H1 (cell line): Measurements from ENCODE around the gene UBE4A. TPM values are rescaled to one million over a fixed set of nuclear protein-coding genes. Genes with fewer than 3 reads are reported as not detected.
A peak's percentile ranks its signal among the peaks of the same experiment; 100 is the strongest.

ENCODE experiments used
- CTCF ChIA-PET: fragments of 300-600 bp; sonication (Branson Sonifier 250); formaldehyde crosslinking; loops from one replicate; lab custom pipeline; 2021; ENCODE audit not compliant: partially characterized antibody; lab: Charles Lee
- POLR2A ChIA-PET: fragments of 300-600 bp; sonication (Branson Sonifier 250); formaldehyde crosslinking; loops from one replicate; lab custom pipeline; 2021; ENCODE audit warnings: inconsistent platforms; ENCODE audit not compliant: partially characterized antibody; lab: Charles Lee
- DNase-seq, 2 experiments: peaks; one replicate each; pipeline versions ENCODE4 v3.0.0 to v3.0.0-alpha.2; 2010 to 2022; ENCODE audit warnings: low spot score in 2 of 2, low read depth in 1 of 2, mixed read lengths in 1 of 2
- FAIRE-seq: peaks from 2 replicates; lab custom pipeline; 2011; peaks lifted over from hg19 to GRCh38; lab: Jason Lieb, UNC
- H2AFZ ChIP-seq: 2 replicates; pipeline ENCODE4 v1.8.1; 2012; ENCODE audit warnings: low read length, inconsistent platforms
- H2AK5ac ChIP-seq: 2 replicates; pipeline ENCODE4 v1.6.1; 2013; ENCODE audit warnings: low read depth, low read length
- H2BK120ac ChIP-seq: replicated peaks from 2 replicates; pipeline ENCODE3; 2013; ENCODE audit warnings: low read depth, low read length, inconsistent platforms
- H2BK12ac ChIP-seq: 2 replicates; pipeline ENCODE4 v1.6.1; 2013; ENCODE audit warnings: low read depth, low read length
- H2BK15ac ChIP-seq: 2 replicates; pipeline ENCODE4 v1.6.1; 2013; ENCODE audit warnings: low read length
- H2BK20ac ChIP-seq: 2 replicates; pipeline ENCODE4 v1.6.1; 2013; ENCODE audit warnings: low read length
- H2BK5ac ChIP-seq: 2 replicates; pipeline ENCODE4 v1.6.1; 2013; ENCODE audit warnings: low read depth, low read length
- H3K14ac ChIP-seq: 2 replicates; pipeline ENCODE4 v1.6.1; 2013; ENCODE audit warnings: inconsistent platforms; ENCODE audit not compliant: insufficient read length
- H3K18ac ChIP-seq: 2 replicates; pipeline ENCODE4 v1.6.1; 2013; ENCODE audit warnings: low read length; ENCODE audit errors: extremely low read depth
- H3K23ac ChIP-seq: 2 replicates; pipeline ENCODE4 v1.6.1; 2013; ENCODE audit warnings: inconsistent platforms; ENCODE audit not compliant: insufficient read length
- H3K23me2 ChIP-seq: 2 replicates; pipeline ENCODE4 v1.6.1; 2013; ENCODE audit warnings: low read depth, low read length
- H3K27ac ChIP-seq: 2 replicates; pipeline ENCODE4 v1.6.1; 2011; ENCODE audit warnings: low read depth, low read length, inconsistent platforms
- H3K27me3 ChIP-seq, 4 experiments: replicated peaks in 1 of 4; 1 replicate in 1 of 4; 2 replicates in 3 of 4; pipeline versions ENCODE4 v1.6.1 to v1.8.1; 2011 to 2013; ENCODE audit warnings: low read length in 3 of 4, mild to moderate bottlenecking in 3 of 4, inconsistent platforms in 2 of 4, mixed read lengths in 2 of 4, moderate library complexity in 1 of 4; ENCODE audit not compliant: control insufficient read depth in 3 of 4, insufficient read depth in 3 of 4; ENCODE audit errors: extremely low read depth in 1 of 4
- H3K36me3 ChIP-seq, 4 experiments: 2 replicates each; pipeline versions ENCODE4 v1.6.1 to v1.8.1; 2011 to 2013; ENCODE audit warnings: mild to moderate bottlenecking in 4 of 4, low read length in 3 of 4, moderate library complexity in 2 of 4, control low read depth in 1 of 4, inconsistent platforms in 1 of 4; ENCODE audit not compliant: insufficient read depth in 4 of 4, control insufficient read depth in 2 of 4
- H3K4ac ChIP-seq: replicated peaks from 2 replicates; pipeline ENCODE3; 2013; ENCODE audit warnings: low read length, low read depth, mixed read lengths, inconsistent platforms; ENCODE audit not compliant: insufficient read length
- H3K4me1 ChIP-seq, 4 experiments: replicated peaks in 1 of 4; 1 replicate in 1 of 4; 2 replicates in 3 of 4; pipeline versions ENCODE4 v1.6.1 to v1.8.1; 2011 to 2013; ENCODE audit warnings: low read length in 3 of 4, inconsistent platforms in 2 of 4, mixed read lengths in 1 of 4; ENCODE audit not compliant: insufficient read depth in 4 of 4, control insufficient read depth in 3 of 4
- H3K4me2 ChIP-seq, 2 experiments: 2 replicates each; pipeline versions ENCODE4 v1.6.1 to v1.8.1; 2011 to 2013; ENCODE audit warnings: low read depth in 2 of 2, low read length in 2 of 2, control low read depth in 1 of 2, inconsistent platforms in 1 of 2, mild to moderate bottlenecking in 1 of 2; ENCODE audit not compliant: insufficient read depth in 1 of 2
- H3K4me3 ChIP-seq, 4 experiments: fragments of 200-600, 300-600 bp in 1 of 4; sonication (generic), shearing (Covaris generic), sonication (Bioruptor Twin) in 1 of 4; 2 replicates each; pipeline versions ENCODE4 v1.5.1 to v1.8.1; 2011 to 2016; ENCODE audit warnings: low read length in 4 of 4, low read depth in 3 of 4, control low read depth in 2 of 4, inconsistent platforms in 2 of 4, mild to moderate bottlenecking in 2 of 4, mixed read lengths in 1 of 4, moderate library complexity in 1 of 4; ENCODE audit not compliant: insufficient read depth in 2 of 4; ENCODE audit errors: extremely low read depth in 1 of 4
- H3K56ac ChIP-seq: replicated peaks from 2 replicates; pipeline ENCODE3; 2013; ENCODE audit warnings: low read depth, mild to moderate bottlenecking, mixed read lengths, low read length, inconsistent platforms; ENCODE audit not compliant: insufficient read length
- H3K79me1 ChIP-seq: 2 replicates; pipeline ENCODE4 v1.6.1; 2013; ENCODE audit warnings: low read depth, low read length, control low read depth
- H3K79me2 ChIP-seq, 2 experiments: 2 replicates each; pipeline versions ENCODE4 v1.6.1 to v1.8.1; 2012 to 2013; ENCODE audit warnings: low read length in 2 of 2, mild to moderate bottlenecking in 2 of 2, inconsistent platforms in 1 of 2; ENCODE audit not compliant: insufficient read depth in 2 of 2, control insufficient read depth in 1 of 2
- H3K9ac ChIP-seq, 4 experiments: replicated peaks in 1 of 4; 1 replicate in 1 of 4; 2 replicates in 3 of 4; pipeline versions ENCODE4 v1.6.1 to v1.8.1; 2011 to 2013; ENCODE audit warnings: low read depth in 3 of 4, low read length in 3 of 4, control low read depth in 2 of 4, mild to moderate bottlenecking in 2 of 4, moderate library complexity in 2 of 4, inconsistent platforms in 1 of 4; ENCODE audit errors: extremely low read depth in 1 of 4
- H3K9me3 ChIP-seq, 2 experiments: 2 replicates each; pipeline versions ENCODE4 v1.6.1 to v1.8.1; 2012 to 2013; ENCODE audit warnings: mild to moderate bottlenecking in 2 of 2, moderate library complexity in 2 of 2, control low read depth in 1 of 2, inconsistent platforms in 1 of 2, low read depth in 1 of 2, low read length in 1 of 2, mixed read lengths in 1 of 2; ENCODE audit not compliant: insufficient read depth in 2 of 2
- H4K20me1 ChIP-seq, 2 experiments: replicated peaks in 1 of 2; 2 replicates each; pipeline versions ENCODE3 to v1.8.1; 2011 to 2013; ENCODE audit warnings: inconsistent platforms in 2 of 2, low read length in 2 of 2, mild to moderate bottlenecking in 1 of 2; ENCODE audit not compliant: insufficient read depth in 2 of 2, control insufficient read depth in 1 of 2
- H4K5ac ChIP-seq: 2 replicates; pipeline ENCODE4 v1.6.1; 2013; ENCODE audit warnings: low read length, low read depth, mixed read lengths, inconsistent platforms; ENCODE audit not compliant: insufficient read length
- H4K8ac ChIP-seq: 2 replicates; pipeline ENCODE4 v1.8.0; 2013; ENCODE audit warnings: mild to moderate bottlenecking, moderate library complexity, low read length, inconsistent platforms; ENCODE audit not compliant: insufficient read depth; ENCODE audit errors: extremely low read depth
- H4K91ac ChIP-seq: replicated peaks from 2 replicates; pipeline ENCODE3; 2013; ENCODE audit warnings: low read length, mixed read lengths, inconsistent platforms; ENCODE audit not compliant: insufficient read length
- BACH1 ChIP-seq: IDR thresholded peaks from 2 replicates; pipeline ENCODE4 v1.6.1; 2012; ENCODE audit warnings: low read length, improper control_type of control experiment
- HDAC6 ChIP-seq: IDR thresholded peaks from one replicate; pipeline ENCODE4 v1.7.1; 2012; ENCODE audit warnings: low read depth, mild to moderate bottlenecking, inconsistent platforms, low read length, moderate library complexity
- SIRT6 ChIP-seq: IDR thresholded peaks from one replicate; pipeline ENCODE4 v1.7.1; 2012; ENCODE audit warnings: low read length, inconsistent platforms
- SP4 ChIP-seq: IDR thresholded peaks from 2 replicates; pipeline ENCODE4 v1.6.1; 2012; ENCODE audit warnings: low read length, inconsistent platforms
- TEAD4 ChIP-seq: IDR thresholded peaks from 2 replicates; pipeline ENCODE4 v1.6.1; 2012; ENCODE audit warnings: low read depth, low read length, inconsistent platforms, mixed read lengths
- WGBS, 2 experiments: shearing (Covaris generic) in 1 of 2; methylation state at CpG; one replicate each; pipeline versions ENCODE4 v1.1.6 to v1.1.7; 2013 to 2015; ENCODE audit warnings: low lambda C conversion rate in 2 of 2, mixed read lengths in 2 of 2, inconsistent platforms in 1 of 2, low coverage in 1 of 2, missing lambda C conversion rate in 1 of 2; ENCODE audit not compliant: insufficient replicate concordance in 2 of 2, insufficient coverage in 1 of 2, insufficient read length in 1 of 2; ENCODE audit errors: extremely low coverage in 1 of 2, missing lambda C conversion rate in 1 of 2; 5-methylcytosine and 5-hydroxymethylcytosine counted together
- polyA plus RNA-seq, 7 experiments: library from polyadenylated mRNA; depleted of rRNA in 3 of 7; stranded (reverse) in 5 of 7; unstranded in 2 of 7; fragments of >200 nt in 5 of 7; fragments of 200-250 nt in 2 of 7; gene quantifications; 1 replicate in 5 of 7; 2 replicates in 1 of 7; 4 replicates in 1 of 7; pipeline versions ENCODE4 v1.2.1 to v1.2.3, GENCODE V29; 2011 to 2013; ENCODE audit warnings: missing spikeins in 2 of 7, mixed read lengths in 2 of 7
- total RNA-seq: library from RNA; stranded (reverse); fragmentation: NEBNext Ultra II Directional; extraction: Animal tissue kit (Norgen Biotek cat#: 25700); gene quantifications from 2 replicates; pipeline ENCODE4 v1.2.1, GENCODE V29; 2021

The UBE4A gene
- total and polyA plus RNA-seq, 2 of the 8 experiments (the other 6 are each of a cell fraction or from before 2014, with no cell fraction given) = 11.3 to 34.5 TPM

DNA sequence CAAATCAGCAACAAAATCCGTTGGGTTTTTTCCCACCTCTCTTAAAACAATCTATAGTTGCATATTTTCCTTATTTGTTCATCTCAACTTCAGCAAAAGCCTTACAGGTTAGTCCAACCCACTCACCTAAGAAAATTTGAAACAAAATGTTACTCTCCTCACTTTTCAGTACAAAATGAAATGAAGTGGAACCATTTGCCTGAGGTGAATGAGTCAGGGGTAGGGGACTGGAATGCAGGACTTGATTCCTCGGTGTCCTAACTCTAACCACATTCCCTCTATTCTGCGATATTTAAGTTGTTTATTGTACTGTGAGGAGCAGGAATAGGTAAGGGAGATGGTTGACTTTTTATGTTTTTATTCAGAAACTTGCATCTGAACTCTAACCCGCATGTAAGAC lies 58.4 kb downstream of the UBE4A start:
- Histone ChIP-seq H4K5ac (no peak overlapping the region), H3K27ac (no peak overlapping the region), H3K4me2 (no peak overlapping the region), H2BK20ac (no peak overlapping the region), H3K4ac (no peak overlapping the region), H2BK120ac (no peak overlapping the region), H2AFZ (peak overlapping the region; percentile 37; the same call in 1 of the 2 replicates), H3K9me3 (no peaks in the 10 kb centered on the region), H3K27me3 (no peaks in the 10 kb centered on the region), H2AK5ac (no peak overlapping the region), H3K4me1 (peaks cover 0 to 4% (median 2%) of the 10 kb centered on the region in 4 experiments; a peak in 3 of 7 replicates), H3K56ac (no peak overlapping the region), H3K9ac (no peak overlapping the region), H3K4me3 (no peak overlapping the region), H3K79me2 (no peaks in the 10 kb centered on the region), H4K91ac (no peak overlapping the region), H3K18ac (no peak overlapping the region), H3K36me3 (0 out of 8 replicates have a peak, but pooled peaks cover 0 to 2% (median 0%) of the 10 kb centered on the region in 4 experiments), H3K14ac (no peak overlapping the region), H4K8ac (no peak overlapping the region), H2BK12ac (no peak overlapping the region), H3K23ac (no peak overlapping the region), H2BK5ac (no peak overlapping the region), H3K23me2 (no peaks in the 10 kb centered on the region), H4K20me1 (no peaks in the 10 kb centered on the region), H2BK15ac (no peak overlapping the region), H3K79me1 (no peaks in the 10 kb centered on the region)
- POLR2A ChIA-PET = interaction anchor here (1.0 kb wide), 1 partner anchor 17 kb away, joined by 4 read pairs; no protein-coding TSS in a partner anchor
- CTCF ChIA-PET = interaction anchor here (1.7 kb wide), 1 partner anchor 70 kb away, joined by 6 read pairs; no protein-coding TSS in a partner anchor
- FAIRE-seq (no peak), DNase-seq (no peak)
- WGBS, 2 experiments = 85% methylated on average over 4 of the region's 4 CpGs; no CpG with 5 or more reads in 1 of the 2 experiments
- TF ChIP-seq SP4 (no peak), SIRT6 (no peak), TEAD4 (0 out of 2 replicates have a peak, but pooled peaks have one; percentile 17), HDAC6 (no peak), BACH1 (no peak)
